NCI-H128 (cell line): Measurements from ENCODE around the gene MESP1.

ENCODE experiments used
- DNase-seq: peaks from one replicate; lab custom pipeline; 2025; ENCODE audit not compliant: unreplicated experiment; lab: John Stamatoyannopoulos, UW

The MESP1 gene

DNA sequence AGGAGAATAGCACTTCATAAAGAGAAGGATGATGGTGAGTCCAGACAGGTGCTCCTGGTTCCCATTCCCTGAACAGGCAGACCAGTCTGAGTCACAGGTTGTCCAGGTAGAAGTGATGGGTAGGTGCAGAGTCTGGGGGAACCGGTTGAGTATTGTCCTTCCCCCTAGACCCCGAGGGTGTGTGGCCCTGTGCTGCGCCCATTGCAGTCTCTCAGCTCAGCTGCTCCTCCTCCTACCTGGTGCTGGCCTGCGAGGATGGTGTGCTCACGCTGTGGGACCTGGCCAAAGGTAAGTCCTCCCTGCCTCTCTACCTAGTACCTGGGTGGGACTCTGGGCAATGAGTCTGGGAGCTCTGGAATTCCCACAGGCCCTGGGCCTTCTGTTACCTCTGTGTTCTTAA, 19.8 kb downstream of the MESP1 start:
- DNase-seq: no peak

DNA sequence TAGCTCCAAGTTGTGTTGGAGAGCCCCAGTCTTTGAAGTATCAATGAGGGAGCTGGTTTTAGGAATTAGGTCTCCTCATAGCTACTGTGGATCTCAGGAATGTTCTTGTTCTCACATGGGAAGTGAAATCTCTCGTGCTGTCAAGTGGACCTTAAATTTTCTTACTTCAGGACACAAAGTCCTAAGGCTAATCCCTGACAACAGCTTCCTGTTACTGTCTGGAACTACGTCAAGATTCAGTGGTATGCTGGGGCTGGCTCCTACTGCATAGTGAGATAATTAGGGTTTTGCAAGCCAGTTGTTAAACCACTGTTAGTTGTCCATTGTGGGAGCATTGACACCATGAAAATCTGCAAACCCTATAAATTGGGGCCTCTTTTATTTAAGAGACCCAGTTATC, 22.8 kb downstream of the MESP1 start:
- no peak for DNase-seq

DNA sequence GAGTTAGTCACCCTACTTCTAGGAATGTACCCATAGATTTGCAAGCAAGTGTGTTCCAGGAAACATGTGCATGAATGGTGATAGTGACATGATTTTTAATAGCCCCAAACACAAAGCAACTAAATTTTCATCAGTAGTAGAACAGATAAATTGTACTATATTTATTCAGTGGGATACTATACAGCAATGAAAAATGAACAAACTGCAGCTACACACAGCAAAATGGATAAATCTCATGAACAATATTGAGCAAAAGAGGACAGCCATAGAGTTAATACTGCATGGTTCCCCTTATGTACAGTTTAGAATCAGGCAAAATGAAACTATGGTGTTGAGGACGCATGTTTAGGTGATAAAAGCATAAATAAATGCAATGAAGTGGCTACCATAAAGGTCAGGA, 26.0 kb downstream of the MESP1 start:
- DNase-seq: no peak

DNA sequence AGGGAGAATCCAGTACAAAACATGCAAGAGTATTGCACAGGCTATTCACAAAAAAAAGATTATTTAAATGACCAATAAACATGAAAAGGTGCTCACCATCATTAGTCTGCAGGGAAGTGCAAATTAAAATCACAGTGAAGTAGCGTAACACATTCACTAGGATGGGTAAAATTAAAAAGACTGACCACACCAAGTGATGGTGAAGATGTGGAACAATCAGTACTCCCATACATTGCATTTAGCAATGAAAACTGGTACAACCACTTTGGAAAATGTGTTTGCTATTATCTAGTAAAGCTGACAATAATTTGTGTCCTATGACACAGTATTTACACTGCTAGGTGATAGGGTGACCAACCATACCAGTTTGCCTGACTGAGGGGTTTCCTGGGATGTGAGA, 26.4 kb downstream of the MESP1 start:
- no peak for DNase-seq

DNA sequence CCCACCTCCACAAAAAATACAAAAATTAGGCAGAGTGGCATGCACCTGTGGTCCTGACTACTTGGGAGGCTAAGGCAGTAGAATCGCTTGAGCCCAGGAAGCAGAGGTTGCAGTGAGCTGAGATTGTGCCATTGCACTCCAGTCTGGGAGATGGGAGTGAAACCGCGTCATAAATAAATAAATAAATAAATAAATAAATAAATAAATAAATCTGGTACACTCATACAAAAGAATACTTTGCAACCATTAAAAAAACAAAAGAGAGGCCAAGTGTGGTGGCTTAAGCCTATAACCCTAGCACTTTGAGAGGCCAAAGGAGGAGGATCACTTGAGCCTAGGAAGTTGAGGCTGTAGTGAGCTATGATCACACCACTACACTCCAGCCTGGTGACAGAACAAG, 28.0 kb downstream of the MESP1 start:
- DNase-seq: no peak

DNA sequence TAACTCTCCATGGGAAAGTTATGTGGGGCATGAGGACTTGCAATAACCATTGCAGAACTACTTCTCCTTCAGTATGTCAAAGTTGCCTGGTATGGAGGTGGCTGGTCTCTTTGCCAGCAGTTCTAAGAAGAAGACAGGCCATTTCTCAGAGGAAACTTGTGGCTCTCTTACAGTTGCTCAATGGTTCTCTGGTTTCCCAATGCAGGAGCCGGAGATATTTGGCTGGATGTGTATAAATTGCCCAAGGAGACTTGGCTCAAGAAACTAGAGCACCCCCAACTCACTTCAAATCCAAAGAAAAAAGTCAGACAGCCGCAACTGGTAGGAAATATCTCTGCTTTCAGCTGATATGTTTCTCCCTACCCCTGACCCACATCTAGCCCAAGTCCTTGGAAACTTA, 36.3 kb downstream of the MESP1 start:
- no peak for DNase-seq

DNA sequence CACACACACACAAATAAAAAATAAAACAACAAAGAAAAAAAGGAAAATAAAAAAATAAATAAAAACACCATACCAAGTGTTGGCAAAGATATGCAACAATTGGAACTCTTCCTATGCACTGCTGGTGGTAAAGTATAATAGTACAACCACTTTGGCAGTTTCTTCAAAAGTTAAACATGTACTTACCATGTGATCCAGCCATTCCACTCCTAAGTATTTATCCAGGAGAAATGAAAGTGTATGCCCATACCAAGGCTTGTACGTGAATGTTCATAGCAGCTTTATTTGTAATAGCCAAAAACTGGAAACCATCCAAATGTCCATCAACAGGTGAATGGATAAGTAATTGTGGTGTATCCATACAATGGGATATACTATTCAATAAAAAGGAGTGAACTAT, 43.5 kb downstream of the MESP1 start:
- no peak for DNase-seq

DNA sequence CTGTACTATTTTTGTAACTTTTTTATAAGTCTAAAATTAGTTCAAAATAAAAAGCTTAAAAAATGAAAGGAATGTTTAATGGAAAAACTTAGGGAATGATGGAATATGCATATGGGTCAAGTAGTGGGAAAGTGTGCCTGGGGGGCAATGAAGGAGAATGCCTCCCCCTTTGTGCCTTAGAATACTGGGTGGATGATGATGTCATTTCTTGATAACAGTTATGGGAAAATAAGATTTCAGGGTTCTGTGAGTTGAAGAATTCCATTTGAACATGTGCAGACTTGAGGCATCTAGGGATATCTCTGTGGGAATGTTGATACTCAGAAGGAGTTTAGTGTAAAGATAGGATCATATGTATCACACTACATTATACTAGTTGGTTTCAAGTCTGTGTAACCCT, 46.6 kb downstream of the MESP1 start:
- no peak for DNase-seq
